A549 (cell line): ENCODE measurements around the gene NBEAL2.

Experiments used
- CBX2 ChIP-seq: fragments of 200-600 bp; sonication (generic); IDR thresholded peaks from 2 replicates; pipeline ENCODE4 v1.6.1; 2016; ENCODE audit warnings: low read depth, mild to moderate bottlenecking, borderline replicate concordance
- CTCF ChIP-seq: fragments of >200 bp; sonication (Bioruptor Twin); formaldehyde crosslinking; IDR thresholded peaks from 3 replicates; pipeline ENCODE4 v1.5.1; 2016
- E2F6 ChIP-seq: IDR thresholded peaks from 2 replicates; pipeline ENCODE4 v1.6.1; 2012; ENCODE audit warnings: low read depth, borderline replicate concordance
- ESRRA ChIP-seq: fragments of 150-350 bp; IDR thresholded peaks from 2 replicates; pipeline ENCODE4 v1.6.1; 2014; ENCODE audit warnings: mild to moderate bottlenecking, low read length, borderline replicate concordance
- GATA3 ChIP-seq: IDR thresholded peaks from 2 replicates; pipeline ENCODE4 v1.6.1; 2012; ENCODE audit warnings: borderline replicate concordance
- HMGXB4 ChIP-seq: fragments of 250-450 bp; sonication (Bioruptor Pico); IDR thresholded peaks from 2 replicates; pipeline ENCODE4 v1.5.0; 2021; ENCODE audit warnings: mild to moderate bottlenecking, moderate library complexity, borderline replicate concordance
- MAX ChIP-seq: IDR thresholded peaks from 2 replicates; pipeline ENCODE4 v1.6.1; 2012
- MAZ ChIP-seq: fragments of 150-350 bp; IDR thresholded peaks from 2 replicates; pipeline ENCODE4 v1.6.1; 2014; ENCODE audit warnings: antibody characterized with exemption, low read depth, low read length, borderline replicate concordance
- NFE2L2 ChIP-seq: fragments of 150-350 bp; conservative IDR thresholded peaks from 2 replicates; pipeline ENCODE4 v1.6.1; 2014; ENCODE audit warnings: low read length
- POLR2A ChIP-seq: IDR thresholded peaks from 2 replicates; pipeline ENCODE4 v1.6.1; 2012; ENCODE audit warnings: mild to moderate bottlenecking, low read length
- RCOR1 ChIP-seq: fragments of 150-350 bp; IDR thresholded peaks from 2 replicates; pipeline ENCODE4 v1.6.1; 2014; ENCODE audit warnings: antibody characterized with exemption, low read length, low read depth
- USF2 ChIP-seq: fragments of 450-650 bp; IDR thresholded peaks from 2 replicates; pipeline ENCODE4 v1.6.1; 2014; ENCODE audit warnings: antibody characterized with exemption

GRCh38 chr3:46993986-46994385 lies 14.5 kb downstream of the NBEAL2 start:
- TF ChIP-seq CTCF (no peak), POLR2A (no peak), CBX2 (no peak), MAX (no peak), GATA3 (no peak), NFE2L2 (no peak), HMGXB4 (CRISPR knock-in tag) (no peak), MAZ (no peak), ESRRA (no peak), RCOR1 (no peak), E2F6 (no peak), USF2 (no peak)
